ENCODE results near the gene FAM20A.
"Not testable (repeated sequence)": the region's sequence is repeated elsewhere in the genome, so short reads cannot be mapped to it uniquely, and the experiment has no call there.

The FAM20A gene

DNA sequence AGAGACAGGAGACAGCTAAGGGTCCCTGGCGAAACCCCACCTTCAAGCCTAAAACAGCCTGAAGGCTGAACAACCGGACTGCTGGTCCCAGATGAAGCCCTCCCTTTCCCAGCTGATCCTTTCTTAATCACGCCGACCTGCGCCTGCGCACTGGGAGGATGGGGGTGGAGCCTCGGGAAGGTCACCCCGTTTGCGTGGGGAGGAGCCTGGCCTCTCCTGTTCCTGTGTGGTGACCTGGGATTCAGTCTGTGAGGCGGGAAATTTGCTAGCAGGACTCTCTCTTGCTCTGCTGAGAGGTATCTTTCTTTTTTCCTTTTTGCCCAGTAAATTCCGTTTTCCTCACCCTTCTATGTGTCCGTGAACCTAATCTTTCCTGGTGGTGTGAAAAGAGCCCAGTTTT is 9.6 kb downstream of the FAM20A start:
- Histone ChIP-seq H3K36me3 (ENCODE audit: control insufficient read depth in 2 of 2, insufficient read depth in 2 of 2, low read length in 2 of 2) (no peaks in the 10 kb centered on the region), H3K9me3 (ENCODE audit: control insufficient read depth in 2 of 2, low read length in 2 of 2) (no peaks in the 10 kb centered on the region)

DNA sequence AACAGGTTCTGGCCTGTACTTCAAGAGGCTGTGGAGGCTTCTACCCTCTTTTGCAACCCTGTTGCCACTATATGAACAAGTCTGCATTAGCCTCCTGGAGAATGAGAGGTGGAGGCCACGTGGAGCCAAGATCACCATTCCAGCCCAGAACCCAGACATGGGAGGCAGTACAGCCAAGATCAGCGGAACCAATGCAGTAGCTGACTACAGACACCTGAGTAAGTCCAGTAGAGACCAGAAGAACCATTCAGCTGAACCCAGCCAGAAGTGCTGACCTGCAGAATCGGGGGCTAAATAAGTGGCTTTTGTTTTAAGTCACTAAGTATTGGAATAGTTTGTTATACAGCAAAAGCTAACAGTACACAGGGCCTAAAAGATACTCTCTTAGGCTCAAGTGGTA is 12.1 kb downstream of the FAM20A start:
- Histone ChIP-seq H3K27me3 (ENCODE audit: control insufficient read depth in 2 of 2, insufficient read depth in 2 of 2, low read length in 2 of 2) (peaks cover 3 to 8% of the 10 kb centered on the region in 2 donors), H3K9me3 (ENCODE audit: control insufficient read depth in 2 of 2, low read length in 2 of 2) (no peaks in the 10 kb centered on the region), H3K4me3 (ENCODE audit: low read length in 2 of 2) (no peak overlapping the region), H3K36me3 (ENCODE audit: control insufficient read depth in 2 of 2, insufficient read depth in 2 of 2, low read length in 2 of 2) (no peaks in the 10 kb centered on the region), H3K27ac (ENCODE audit: low read depth in 2 of 2, low read length in 2 of 2) (no peak overlapping the region), H3K4me1 (ENCODE audit: control insufficient read depth in 2 of 2, insufficient read depth in 2 of 2, low read length in 2 of 2) (no peaks in the 10 kb centered on the region), H3K9ac (ENCODE audit: low read depth in 1 of 2, low read length in 2 of 2) (no peak overlapping the region)

More for the DNA sequence above, 9.6 kb downstream of the FAM20A start:
- Histone ChIP-seq H3K27me3 (ENCODE audit: control insufficient read depth in 2 of 2, insufficient read depth in 2 of 2, low read length in 2 of 2) (peaks cover 8 to 10% of the 10 kb centered on the region in 2 donors), H3K4me1 (ENCODE audit: control insufficient read depth in 2 of 2, insufficient read depth in 2 of 2, low read length in 2 of 2) (peaks cover 2% of the 10 kb centered on the region in 2 donors), H3K27ac (ENCODE audit: low read depth in 2 of 2, low read length in 2 of 2) (no peak overlapping the region), H3K9ac (ENCODE audit: low read depth in 1 of 2, low read length in 2 of 2) (no peak overlapping the region), H3K4me3 (ENCODE audit: low read length in 2 of 2) (no peak overlapping the region)

DNA sequence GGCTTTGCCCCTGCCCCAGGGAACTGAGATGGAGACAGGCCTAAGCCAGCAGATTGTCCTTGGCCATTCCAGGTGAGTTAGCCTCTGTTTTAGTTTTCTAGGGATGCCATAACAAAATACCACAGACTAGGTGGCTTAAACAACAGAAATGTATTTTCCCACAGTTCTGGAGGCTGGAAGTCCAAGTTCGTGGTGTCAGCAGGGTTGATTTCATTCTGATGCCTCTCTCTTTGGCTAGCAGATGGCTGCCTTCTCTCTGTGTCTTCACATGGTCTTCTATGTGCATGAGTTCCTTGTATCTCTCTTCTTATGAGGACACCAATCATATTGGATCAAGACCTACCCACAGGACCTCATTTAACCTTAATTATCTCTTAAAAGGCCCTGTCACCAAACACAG is 12.8 kb downstream of the FAM20A start:
- Histone ChIP-seq H3K9me3 (ENCODE audit: control insufficient read depth in 2 of 2, low read length in 2 of 2) (no peaks in the 10 kb centered on the region), H3K27me3 (ENCODE audit: control insufficient read depth in 2 of 2, insufficient read depth in 2 of 2, low read length in 2 of 2) (peaks cover 3 to 8% of the 10 kb centered on the region in 2 donors), H3K4me1 (ENCODE audit: control insufficient read depth in 2 of 2, insufficient read depth in 2 of 2, low read length in 2 of 2) (no peaks in the 10 kb centered on the region), H3K36me3 (ENCODE audit: control insufficient read depth in 2 of 2, insufficient read depth in 2 of 2, low read length in 2 of 2) (no peaks in the 10 kb centered on the region), H3K27ac (ENCODE audit: low read depth in 2 of 2, low read length in 2 of 2) (no peak overlapping the region), H3K9ac (ENCODE audit: low read depth in 1 of 2, low read length in 2 of 2) (no peak overlapping the region), H3K4me3 (ENCODE audit: low read length in 2 of 2) (no peak overlapping the region)

DNA sequence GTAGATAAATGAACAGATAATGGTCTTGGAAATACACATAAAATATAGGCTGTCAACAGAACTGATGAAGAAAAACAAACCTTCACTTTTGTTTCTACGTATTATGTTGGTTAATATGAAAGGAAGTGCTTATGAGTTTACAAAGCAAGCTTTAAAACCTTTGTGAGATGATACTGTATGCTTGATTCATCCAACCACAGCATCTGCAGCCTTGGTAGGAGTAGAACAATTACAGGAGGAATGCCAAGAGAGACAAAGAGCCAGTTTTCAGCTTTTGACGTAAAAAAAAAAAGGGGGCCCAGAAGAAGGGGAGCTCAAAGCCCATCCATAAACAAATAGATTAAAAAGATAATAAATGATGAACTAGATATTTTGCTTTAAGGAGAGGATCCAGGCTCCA is 13.3 kb downstream of the FAM20A start:
- Histone ChIP-seq H3K4me3 (ENCODE audit: low read length in 2 of 2) (no peak overlapping the region), H3K9ac (ENCODE audit: low read depth in 1 of 2, low read length in 2 of 2) (no peak overlapping the region)

DNA sequence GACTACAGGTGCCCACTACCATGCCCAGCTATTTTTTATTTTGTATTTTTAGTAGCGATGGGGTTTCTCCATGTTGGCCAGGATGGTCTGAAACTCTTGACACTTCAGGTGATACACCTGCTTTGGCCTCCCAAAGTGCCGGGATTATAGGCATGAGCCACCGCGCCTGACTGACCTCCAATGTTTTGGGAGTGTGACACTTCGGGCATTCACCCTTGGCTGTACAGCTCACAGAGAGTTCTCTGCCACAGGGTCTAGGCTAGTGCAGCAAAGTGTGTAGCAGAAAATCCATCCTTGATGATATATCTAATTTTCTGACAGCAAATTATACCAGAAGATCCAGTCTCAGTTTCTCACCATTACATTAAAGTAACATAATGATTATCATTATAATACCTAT is 14.1 kb downstream of the FAM20A start:
- H3K4me1 ChIP-seq (ENCODE audit: control insufficient read depth in 2 of 2, insufficient read depth in 2 of 2, low read length in 2 of 2) = no peaks in the 10 kb centered on the region
- no peak overlapping the region for H3K27ac ChIP-seq (ENCODE audit: low read depth in 2 of 2, low read length in 2 of 2)
- H3K9me3 ChIP-seq (ENCODE audit: control insufficient read depth in 2 of 2, low read length in 2 of 2) = no peaks in the 10 kb centered on the region
- peaks cover 0 to 6% of the 10 kb centered on the region in 2 donors for H3K27me3 ChIP-seq (ENCODE audit: control insufficient read depth in 2 of 2, insufficient read depth in 2 of 2, low read length in 2 of 2)
- H3K9ac ChIP-seq (ENCODE audit: low read depth in 1 of 2, low read length in 2 of 2) = no peak overlapping the region
- no peak overlapping the region for H3K4me3 ChIP-seq (ENCODE audit: low read length in 2 of 2)
- H3K36me3 ChIP-seq (ENCODE audit: control insufficient read depth in 2 of 2, insufficient read depth in 2 of 2, low read length in 2 of 2) = no peaks in the 10 kb centered on the region

More for the DNA sequence above, 13.3 kb downstream of the FAM20A start:
- H3K4me1 ChIP-seq (ENCODE audit: control insufficient read depth in 2 of 2, insufficient read depth in 2 of 2, low read length in 2 of 2) = no peaks in the 10 kb centered on the region
- peaks cover 2 to 8% of the 10 kb centered on the region in 2 donors for H3K27me3 ChIP-seq (ENCODE audit: control insufficient read depth in 2 of 2, insufficient read depth in 2 of 2, low read length in 2 of 2)
- no peaks in the 10 kb centered on the region for H3K9me3 ChIP-seq (ENCODE audit: control insufficient read depth in 2 of 2, low read length in 2 of 2)
- no peaks in the 10 kb centered on the region for H3K36me3 ChIP-seq (ENCODE audit: control insufficient read depth in 2 of 2, insufficient read depth in 2 of 2, low read length in 2 of 2)
- H3K27ac ChIP-seq (ENCODE audit: low read depth in 2 of 2, low read length in 2 of 2) = no peak overlapping the region

DNA sequence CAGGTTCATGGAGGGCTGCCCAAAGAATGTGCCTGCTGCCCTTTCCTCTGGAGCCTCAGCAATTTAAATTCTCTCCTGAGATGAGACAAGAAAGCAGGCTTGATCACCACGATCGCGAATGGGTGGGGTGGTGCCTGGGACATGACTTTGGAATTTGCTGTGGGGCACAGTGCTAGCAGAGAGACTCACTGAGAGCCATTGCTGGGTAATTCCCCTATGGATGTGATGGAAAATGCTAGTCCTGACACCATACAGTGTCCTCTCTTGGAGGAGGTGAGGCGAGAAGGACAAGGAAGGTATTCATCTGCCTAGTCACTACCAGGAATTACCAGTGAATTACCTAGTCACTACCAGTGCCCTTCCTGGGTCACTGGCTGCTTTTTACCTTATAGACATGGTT is 15.5 kb downstream of the FAM20A start:
- Histone ChIP-seq H3K27me3 (ENCODE audit: control insufficient read depth in 2 of 2, insufficient read depth in 2 of 2, low read length in 2 of 2) (no peaks in the 10 kb centered on the region), H3K36me3 (ENCODE audit: control insufficient read depth in 2 of 2, insufficient read depth in 2 of 2, low read length in 2 of 2) (no peaks in the 10 kb centered on the region), H3K9me3 (ENCODE audit: control insufficient read depth in 2 of 2, low read length in 2 of 2) (no peaks in the 10 kb centered on the region), H3K9ac (ENCODE audit: low read depth in 1 of 2, low read length in 2 of 2) (no peak overlapping the region), H3K4me1 (ENCODE audit: control insufficient read depth in 2 of 2, insufficient read depth in 2 of 2, low read length in 2 of 2) (no peaks in the 10 kb centered on the region), H3K4me3 (ENCODE audit: low read length in 2 of 2) (no peak overlapping the region), H3K27ac (ENCODE audit: low read depth in 2 of 2, low read length in 2 of 2) (no peak overlapping the region)

DNA sequence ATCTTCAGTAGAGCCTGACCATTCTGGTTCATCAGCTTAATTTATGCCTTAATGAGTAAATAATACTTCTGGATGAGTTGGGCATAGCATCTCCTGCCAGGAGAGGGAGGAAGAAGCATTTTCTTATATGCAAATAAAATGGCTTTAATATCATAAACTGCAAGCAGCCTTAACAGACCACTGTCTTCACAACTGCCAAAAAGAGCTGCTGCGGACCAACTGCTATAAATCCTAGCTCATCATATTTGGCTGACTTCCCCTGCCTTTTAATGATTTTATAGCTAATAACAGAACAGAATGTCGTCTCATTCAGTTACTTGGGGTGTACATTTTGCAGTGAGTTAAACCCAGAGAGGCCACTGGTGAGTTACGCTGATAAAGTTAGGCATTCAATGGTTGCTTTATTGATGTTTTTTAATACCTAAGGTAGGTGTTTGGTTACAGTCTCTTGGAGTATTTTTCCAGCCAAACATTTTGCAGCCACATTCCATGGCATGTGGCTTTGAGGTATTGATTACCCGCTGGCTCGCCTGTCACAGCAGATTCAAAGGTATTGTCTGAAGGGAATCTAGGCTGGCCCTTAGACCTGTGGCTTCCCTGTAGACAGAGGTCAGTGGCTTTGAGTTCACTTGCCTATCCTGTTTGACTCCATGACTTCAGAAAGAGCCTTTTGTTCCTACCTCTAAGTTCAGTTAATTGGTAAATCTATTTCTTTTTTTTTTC is 16.4 kb downstream of the FAM20A start:
- Histone ChIP-seq H3K9me3 (ENCODE audit: control insufficient read depth in 2 of 2, low read length in 2 of 2) (no peaks in the 10 kb centered on the region), H3K27ac (ENCODE audit: low read depth in 2 of 2, low read length in 2 of 2) (no peak overlapping the region), H3K4me3 (ENCODE audit: low read length in 2 of 2) (no peak overlapping the region), H3K4me1 (ENCODE audit: control insufficient read depth in 2 of 2, insufficient read depth in 2 of 2, low read length in 2 of 2) (no peaks in the 10 kb centered on the region), H3K27me3 (ENCODE audit: control insufficient read depth in 2 of 2, insufficient read depth in 2 of 2, low read length in 2 of 2) (no peaks in the 10 kb centered on the region), H3K36me3 (ENCODE audit: control insufficient read depth in 2 of 2, insufficient read depth in 2 of 2, low read length in 2 of 2) (no peaks in the 10 kb centered on the region), H3K9ac (ENCODE audit: low read depth in 1 of 2, low read length in 2 of 2) (no peak overlapping the region)

DNA sequence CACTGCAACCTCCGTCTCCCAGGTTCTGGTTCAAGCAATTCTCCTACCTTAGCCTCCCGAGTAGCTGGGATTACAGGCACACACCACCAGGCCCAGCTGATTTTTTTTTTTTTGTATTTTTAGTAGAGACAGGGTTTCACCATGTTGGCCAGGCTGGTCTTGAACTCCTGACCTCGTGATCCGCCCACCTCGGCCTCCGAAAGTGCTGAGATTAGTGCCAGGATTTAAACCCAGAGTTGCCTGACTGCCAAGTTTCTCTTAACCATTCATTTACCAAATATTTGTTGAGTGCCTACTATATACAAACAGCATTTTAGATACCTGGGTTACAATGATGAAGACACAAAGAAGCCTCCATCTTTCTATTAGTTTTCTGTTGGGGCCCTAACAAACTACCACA is 18.3 kb downstream of the FAM20A start:
- H3K4me1 ChIP-seq (ENCODE audit: control insufficient read depth in 2 of 2, insufficient read depth in 2 of 2, low read length in 2 of 2); H3K9me3 ChIP-seq (ENCODE audit: control insufficient read depth in 2 of 2, low read length in 2 of 2); H3K27ac ChIP-seq (ENCODE audit: low read depth in 2 of 2, low read length in 2 of 2); H3K27me3 ChIP-seq (ENCODE audit: control insufficient read depth in 2 of 2, insufficient read depth in 2 of 2, low read length in 2 of 2); H3K4me3 ChIP-seq (ENCODE audit: low read length in 2 of 2); H3K36me3 ChIP-seq (ENCODE audit: control insufficient read depth in 2 of 2, insufficient read depth in 2 of 2, low read length in 2 of 2); H3K9ac ChIP-seq (ENCODE audit: low read depth in 1 of 2, low read length in 2 of 2): not testable (repeated sequence)

DNA sequence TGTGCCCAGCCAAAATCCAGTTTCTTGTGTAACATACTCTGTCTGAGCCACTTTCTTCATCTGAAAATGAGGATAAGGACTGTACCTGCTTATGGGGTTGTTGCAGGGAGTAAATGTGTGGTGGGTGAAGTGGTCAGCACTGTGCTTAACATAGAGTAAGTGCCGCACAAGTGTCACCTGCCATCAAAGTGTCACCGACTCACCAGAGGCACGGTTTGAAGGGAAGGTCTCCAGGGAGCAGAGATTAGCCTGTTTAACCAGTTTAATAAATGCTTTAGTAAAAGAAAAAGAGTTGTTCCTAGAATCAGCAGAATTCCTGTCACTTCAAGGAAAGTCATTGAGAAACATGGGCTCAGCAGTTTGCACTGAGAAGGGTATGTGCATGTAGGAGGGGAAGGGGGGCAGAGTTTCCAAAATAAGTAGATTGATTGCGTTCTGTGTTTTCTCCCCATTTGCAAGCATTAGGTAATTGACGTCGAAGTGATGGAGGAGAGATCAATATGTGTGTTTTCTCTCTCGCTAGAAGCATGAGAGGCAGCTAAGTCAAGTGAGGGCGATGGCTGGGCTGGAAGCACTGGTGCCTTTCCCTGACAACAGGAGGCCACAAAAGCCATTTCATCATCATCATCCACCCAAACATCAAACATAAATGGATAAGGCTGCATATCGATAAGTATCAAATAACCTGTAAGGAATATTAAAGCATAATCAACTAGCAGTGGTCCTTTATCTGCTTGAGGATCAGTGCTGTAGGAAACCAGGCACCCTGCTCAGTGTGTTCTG is 19.1 kb downstream of the FAM20A start:
- no peak overlapping the region for H3K4me3 ChIP-seq (ENCODE audit: low read length in 2 of 2)
- no peaks in the 10 kb centered on the region for H3K9me3 ChIP-seq (ENCODE audit: control insufficient read depth in 2 of 2, low read length in 2 of 2)
- no peaks in the 10 kb centered on the region for H3K4me1 ChIP-seq (ENCODE audit: control insufficient read depth in 2 of 2, insufficient read depth in 2 of 2, low read length in 2 of 2)
- H3K36me3 ChIP-seq (ENCODE audit: control insufficient read depth in 2 of 2, insufficient read depth in 2 of 2, low read length in 2 of 2) = no peaks in the 10 kb centered on the region
- no peaks in the 10 kb centered on the region for H3K27me3 ChIP-seq (ENCODE audit: control insufficient read depth in 2 of 2, insufficient read depth in 2 of 2, low read length in 2 of 2)
- no peak overlapping the region for H3K9ac ChIP-seq (ENCODE audit: low read depth in 1 of 2, low read length in 2 of 2)
- no peak overlapping the region for H3K27ac ChIP-seq (ENCODE audit: low read depth in 2 of 2, low read length in 2 of 2)

DNA sequence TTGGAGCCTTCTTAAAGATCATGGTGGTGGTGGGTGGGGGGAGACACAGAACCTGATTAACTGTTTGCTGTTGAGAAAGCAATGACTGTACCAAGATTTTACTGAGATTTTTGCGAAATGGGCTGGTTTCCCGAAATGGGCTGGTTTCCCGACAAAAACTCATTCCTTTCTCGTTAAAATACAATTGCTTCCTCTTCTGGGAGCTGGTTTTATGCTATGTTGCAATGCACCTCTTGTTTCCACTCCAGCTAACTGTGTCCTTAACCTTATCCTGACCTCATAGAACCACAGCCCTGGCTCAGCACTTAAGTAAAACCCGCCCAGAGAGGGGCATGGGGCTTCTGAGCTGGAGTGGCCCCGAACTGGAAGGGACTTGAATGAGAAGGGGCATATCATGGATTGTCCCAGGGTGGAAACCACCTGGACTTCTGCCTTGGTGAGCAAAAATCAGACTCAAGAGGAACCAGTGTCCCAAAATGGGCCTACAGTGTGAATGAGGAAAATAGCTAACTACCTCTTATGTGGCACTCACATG is 20.9 kb downstream of the FAM20A start:
- Histone ChIP-seq H3K9me3 (ENCODE audit: control insufficient read depth in 2 of 2, low read length in 2 of 2) (no peaks in the 10 kb centered on the region), H3K27me3 (ENCODE audit: control insufficient read depth in 2 of 2, insufficient read depth in 2 of 2, low read length in 2 of 2) (no peaks in the 10 kb centered on the region), H3K4me3 (ENCODE audit: low read length in 2 of 2) (no peak overlapping the region), H3K27ac (ENCODE audit: low read depth in 2 of 2, low read length in 2 of 2) (no peak overlapping the region), H3K36me3 (ENCODE audit: control insufficient read depth in 2 of 2, insufficient read depth in 2 of 2, low read length in 2 of 2) (no peaks in the 10 kb centered on the region), H3K4me1 (ENCODE audit: control insufficient read depth in 2 of 2, insufficient read depth in 2 of 2, low read length in 2 of 2) (no peaks in the 10 kb centered on the region), H3K9ac (ENCODE audit: low read depth in 1 of 2, low read length in 2 of 2) (no peak overlapping the region)
